AG10803 (cell line): ENCODE data around the gene KANK4.

Experiments
- DNase-seq: peaks from one replicate; pipeline ENCODE4 v3.0.0; 2010; ENCODE audit warnings: low read depth
- H3K4me3 ChIP-seq: 2 replicates; pipeline ENCODE4 v1.5.1; 2011; ENCODE audit warnings: mild to moderate bottlenecking, low read length, control low read depth
- CTCF ChIP-seq: conservative IDR thresholded peaks from 2 replicates; pipeline ENCODE4 v1.5.1; 2011; ENCODE audit warnings: mild to moderate bottlenecking, low read length, control low read depth, inconsistent platforms

KANK4 gene

GRCh38 chr1:62208970-62209369, 110.3 kb downstream of the KANK4 start:
- H3K4me3 ChIP-seq = no peak overlapping the region
- no peak for DNase-seq
- no peak for TF ChIP-seq CTCF

- no peak for TF ChIP-seq CTCF
- no peak overlapping the region for H3K4me3 ChIP-seq
- DNase-seq = no peak
Measured at GRCh38 chr1:62208087-62208486, 111.1 kb downstream of the KANK4 start.

- no peak for DNase-seq
- H3K4me3 ChIP-seq = no peak overlapping the region
- no peak for TF ChIP-seq CTCF
Measured at GRCh38 chr1:62207187-62207586, 112.0 kb downstream of the KANK4 start.

- no peak overlapping the region for H3K4me3 ChIP-seq
- TF ChIP-seq CTCF = no peak
- DNase-seq = peak; percentile 10
Measured at GRCh38 chr1:62198781-62199125, 120.5 kb downstream of the KANK4 start.

GRCh38 chr1:62198069-62198780, 121.0 kb downstream of the KANK4 start:
- H3K4me3 ChIP-seq = no peak overlapping the region
- TF ChIP-seq CTCF = no peak
- DNase-seq = no peak

- TF ChIP-seq CTCF = no peak
- DNase-seq = no peak
- no peak overlapping the region for H3K4me3 ChIP-seq
Measured at GRCh38 chr1:62196086-62196690, 123.0 kb downstream of the KANK4 start.
